GM19238 (cell line): ENCODE measurements around the gene CCDC148.

Experiments used
- DNase-seq: peaks from one replicate; pipeline ENCODE4 v3.0.0; 2011; ENCODE audit warnings: low spot score; ENCODE audit not compliant: insufficient read length

Gene CCDC148

DNA sequence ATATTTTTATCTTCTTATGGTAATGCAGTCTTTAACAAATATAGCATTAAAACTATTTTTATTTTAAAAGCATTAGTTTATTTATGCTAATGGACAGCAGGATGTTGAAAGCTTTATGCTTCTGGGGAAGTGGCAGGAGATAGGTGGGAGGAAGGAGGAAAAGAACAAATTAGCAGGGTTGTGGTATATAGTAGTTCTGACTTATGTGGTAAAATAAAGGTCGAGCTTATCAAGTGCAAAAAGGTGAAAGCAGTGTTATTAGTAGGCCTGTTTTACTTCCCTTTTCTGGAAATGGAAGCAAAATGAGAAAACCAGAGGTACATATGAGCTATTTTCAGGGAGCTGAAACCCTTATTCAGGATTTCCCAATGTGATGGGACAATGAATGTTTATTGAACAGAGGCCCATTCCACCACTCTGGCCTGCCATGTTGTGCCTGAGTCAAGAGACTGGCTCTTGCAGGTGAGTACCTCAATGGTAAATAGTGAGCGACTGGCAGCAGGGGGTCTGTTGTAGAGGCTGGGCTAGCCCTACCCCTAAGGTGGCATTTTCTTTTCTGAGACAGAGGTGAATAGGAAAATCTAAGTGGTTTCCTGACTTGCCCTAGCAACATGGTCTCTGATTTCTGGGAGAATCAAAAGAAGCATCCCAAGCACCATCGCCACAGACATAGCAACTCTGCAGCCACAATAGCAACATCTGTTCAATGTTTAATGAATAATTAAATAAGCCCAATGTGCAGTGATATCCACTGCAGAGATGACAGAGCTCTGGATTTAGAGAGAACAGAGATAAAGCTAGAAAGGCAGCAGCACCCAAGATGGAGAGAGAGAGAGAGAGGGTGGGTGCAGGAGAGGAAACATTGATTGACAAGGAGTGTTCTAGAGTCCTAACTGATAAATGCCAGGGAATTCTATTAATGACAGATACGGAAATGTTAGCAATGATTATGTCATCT lies 235.2 kb downstream of the CCDC148 start:
- DNase-seq: no peak

DNA sequence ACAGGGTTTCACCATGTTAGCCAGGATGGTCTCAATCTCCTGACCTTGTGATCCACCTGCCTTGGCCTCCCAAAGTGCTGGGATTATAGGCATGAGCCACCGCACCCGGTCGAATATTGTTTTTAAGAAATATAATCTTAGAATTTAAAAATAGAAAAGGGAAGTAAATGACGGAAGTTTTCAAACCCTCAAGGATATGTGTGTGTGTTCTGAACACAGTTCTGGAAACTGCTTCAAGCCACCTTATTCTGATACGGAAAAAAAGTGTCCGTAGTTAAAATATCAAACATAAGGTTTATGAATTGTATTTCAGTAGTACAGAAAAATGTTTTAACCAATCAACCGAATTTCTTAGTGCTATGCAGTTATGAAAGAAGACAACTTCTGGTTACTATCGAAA lies 239.0 kb downstream of the CCDC148 start:
- DNase-seq: no peak

DNA sequence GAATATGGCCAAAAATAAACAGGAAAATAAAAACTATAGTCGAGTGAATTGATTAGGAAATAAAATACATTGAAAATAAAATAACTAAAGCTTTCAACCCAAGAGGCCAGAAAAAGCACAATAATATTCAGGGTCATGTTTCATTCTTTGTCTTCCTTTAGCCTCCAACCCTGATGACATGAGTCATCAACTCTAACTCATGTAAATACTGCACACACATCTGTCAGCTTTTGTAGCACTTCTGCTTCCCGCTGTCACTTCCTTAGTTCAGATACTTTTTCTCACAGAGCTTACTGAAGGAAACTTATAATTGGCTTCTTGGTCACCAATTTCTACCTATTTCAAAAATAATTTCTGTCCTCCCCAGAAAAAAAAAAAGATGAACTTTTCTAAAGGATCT lies 242.1 kb downstream of the CCDC148 start:
- no peak for DNase-seq

DNA sequence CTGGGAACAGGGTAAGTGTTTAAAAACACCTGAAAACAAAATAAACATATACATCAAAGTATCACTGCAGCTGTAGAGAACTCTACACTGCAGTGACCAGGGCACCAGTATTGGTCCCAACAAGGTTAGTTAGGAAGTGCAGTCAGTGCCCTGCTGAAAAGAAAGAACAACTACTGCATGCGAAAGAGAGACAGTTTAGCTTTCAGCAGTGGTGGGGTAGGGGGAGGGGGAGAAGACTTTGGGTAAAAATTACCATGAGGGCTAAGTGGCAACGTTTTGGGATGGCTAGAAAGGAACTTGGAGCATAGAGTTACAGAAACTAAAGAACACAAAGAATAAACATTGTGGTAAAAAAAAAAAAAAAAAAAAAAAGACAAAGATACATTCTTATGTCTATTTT lies 242.8 kb downstream of the CCDC148 start:
- DNase-seq: no peak

DNA sequence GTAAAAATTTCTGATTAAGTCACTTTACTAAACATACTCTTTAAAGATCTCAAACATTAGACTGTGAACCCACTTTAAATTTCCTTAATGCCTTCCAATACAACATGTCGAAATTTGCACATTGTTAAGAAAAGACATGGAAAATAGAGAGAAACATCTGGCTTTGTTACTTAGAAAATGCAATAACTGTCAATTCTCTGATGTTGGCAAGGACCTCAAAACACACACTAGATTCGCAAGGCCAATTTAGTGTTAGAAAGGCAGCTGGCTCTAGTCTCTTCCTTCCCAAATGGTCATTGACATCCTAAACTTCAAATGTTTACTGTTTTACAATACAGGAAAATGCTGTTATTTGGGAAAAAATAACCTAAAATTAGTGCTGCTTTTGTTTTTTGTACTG lies 244.3 kb downstream of the CCDC148 start:
- DNase-seq: no peak

DNA sequence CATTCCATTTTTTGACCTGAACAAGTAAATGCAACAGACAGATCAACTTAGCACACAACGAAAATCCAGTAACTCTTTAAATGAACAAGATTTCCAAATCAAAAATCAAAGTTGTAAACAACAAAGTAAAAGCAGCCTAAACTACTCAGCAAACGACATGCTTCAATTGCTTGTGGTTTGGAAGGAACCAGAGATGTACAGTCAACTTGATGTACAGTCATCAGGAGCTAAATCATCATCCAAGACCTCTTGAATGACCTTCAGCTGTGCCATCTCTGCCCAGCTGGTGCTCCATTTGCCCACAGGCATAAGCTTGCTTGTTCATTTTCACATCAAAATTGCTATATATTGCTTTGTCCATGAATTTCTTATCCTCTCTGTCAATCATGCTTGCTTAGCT lies 245.1 kb downstream of the CCDC148 start:
- no peak for DNase-seq

DNA sequence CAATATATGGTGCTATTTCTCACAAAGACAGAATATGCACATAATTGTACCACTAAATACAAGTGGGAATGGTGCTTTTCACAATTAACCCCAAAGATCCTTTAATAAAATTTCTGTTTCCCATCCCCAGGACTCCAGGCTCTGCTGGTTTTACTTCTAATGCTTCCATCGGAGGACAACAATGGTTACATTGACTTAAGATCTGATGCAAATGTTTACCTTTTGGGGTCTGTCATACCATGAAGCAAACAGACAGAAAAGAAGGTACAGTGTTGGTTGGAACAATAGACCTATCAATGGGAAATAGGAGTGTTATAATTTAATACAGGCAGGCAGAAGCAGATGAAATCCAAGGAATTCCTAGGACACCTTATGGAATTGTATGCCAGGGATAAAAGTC lies 249.2 kb downstream of the CCDC148 start:
- no peak for DNase-seq

DNA sequence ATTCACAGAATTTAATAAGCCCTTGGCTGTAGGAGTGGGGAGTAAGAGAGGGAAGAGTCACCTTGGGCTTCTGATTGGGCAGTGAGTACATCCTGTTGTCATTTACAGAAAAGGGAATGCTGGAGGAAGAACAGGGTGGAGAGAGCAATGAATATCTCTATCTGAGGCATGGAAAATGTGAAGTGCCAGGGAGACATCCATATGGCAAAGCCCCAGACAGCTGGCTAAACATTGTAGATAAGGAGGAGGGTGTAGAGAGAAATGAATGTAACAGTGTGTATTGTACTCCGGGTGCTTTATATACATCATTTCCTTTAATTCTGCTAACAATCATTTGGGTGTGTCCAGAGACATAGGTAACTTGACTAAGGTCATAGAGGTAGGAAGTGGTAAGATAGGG lies 251.3 kb downstream of the CCDC148 start:
- DNase-seq: no peak

DNA sequence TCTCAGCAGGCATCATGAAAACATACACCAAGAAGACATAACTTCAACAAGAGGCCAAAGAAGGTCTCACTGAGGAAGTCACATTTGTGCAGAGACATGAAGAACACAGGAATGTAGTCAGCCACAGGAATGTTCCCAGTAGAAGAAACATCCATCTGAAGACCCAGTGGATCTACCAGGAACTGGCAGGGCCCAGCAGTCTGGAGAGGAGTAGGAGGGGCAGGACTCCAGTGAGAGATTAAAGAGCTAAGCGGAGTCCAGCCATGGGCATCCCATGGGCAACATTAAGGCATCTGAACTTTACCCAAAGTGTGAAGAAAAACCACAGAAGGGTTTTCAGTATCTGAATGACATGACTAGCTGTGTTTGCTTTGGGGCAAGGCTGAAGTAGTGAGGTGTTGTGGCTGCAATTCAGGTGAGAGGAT lies 251.8 kb downstream of the CCDC148 start:
- DNase-seq: no peak

DNA sequence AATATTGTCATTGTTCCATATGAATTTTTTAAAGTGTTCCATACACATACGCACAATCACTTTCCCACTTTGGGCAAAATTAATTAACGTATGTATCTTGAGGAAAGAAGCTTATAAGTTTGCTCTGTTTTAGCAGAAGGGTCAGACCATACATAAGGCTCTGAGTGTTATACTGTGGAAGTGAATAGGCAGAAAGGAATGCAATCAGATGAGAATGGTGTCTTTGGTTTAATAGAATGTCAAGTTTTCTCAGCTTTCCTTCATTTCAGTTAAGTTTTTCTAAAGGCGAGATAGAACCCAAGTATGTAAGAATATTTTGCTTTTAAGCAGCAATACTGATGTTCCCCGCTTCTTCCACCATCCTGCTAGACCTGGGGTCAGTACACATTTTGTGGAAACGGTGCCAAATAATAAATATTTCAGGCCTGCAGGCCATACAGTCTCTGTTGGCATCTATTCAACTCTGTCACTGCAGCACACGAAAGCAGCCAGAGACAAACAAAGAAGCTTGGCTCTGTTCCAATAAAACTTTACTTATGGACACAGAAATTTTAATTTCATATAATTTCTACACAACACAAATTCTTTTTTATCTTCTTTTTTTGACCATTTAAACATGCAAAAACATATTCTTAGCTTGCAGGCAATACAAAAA lies 254.3 kb downstream of the CCDC148 start:
- no peak for DNase-seq

DNA sequence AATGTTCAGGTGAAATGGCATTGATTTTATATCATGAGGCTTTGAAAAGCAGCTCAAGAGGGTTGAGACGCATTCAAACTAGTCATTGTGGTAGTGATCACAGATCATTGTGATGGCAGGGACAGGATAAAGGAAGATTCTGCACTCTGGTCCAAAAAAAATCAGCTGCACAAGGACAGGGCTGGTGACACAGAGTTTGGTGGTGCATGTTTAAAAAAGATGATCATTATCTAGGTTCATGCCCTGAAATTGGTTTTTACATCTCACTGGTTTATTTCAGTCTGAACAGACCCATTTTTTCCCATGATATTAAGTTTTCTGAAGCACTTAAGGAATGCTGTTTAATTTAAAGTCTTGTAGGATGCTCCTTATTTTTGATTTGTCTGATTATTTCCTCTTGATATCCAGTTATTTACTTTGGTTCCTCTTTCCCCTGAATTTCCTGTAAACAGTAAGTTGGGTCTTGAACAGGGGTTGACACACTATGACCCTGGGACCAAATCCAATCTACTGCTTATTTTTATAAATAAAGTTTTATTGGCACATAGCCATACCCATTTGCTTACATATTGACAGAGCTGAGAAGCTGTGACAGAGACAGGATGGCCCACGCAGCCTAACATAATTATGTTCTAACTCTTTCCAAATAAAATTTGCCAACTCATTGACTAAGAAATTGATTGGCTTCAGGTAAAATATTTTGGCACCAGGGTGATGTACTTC lies 256.5 kb downstream of the CCDC148 start:
- no peak for DNase-seq

DNA sequence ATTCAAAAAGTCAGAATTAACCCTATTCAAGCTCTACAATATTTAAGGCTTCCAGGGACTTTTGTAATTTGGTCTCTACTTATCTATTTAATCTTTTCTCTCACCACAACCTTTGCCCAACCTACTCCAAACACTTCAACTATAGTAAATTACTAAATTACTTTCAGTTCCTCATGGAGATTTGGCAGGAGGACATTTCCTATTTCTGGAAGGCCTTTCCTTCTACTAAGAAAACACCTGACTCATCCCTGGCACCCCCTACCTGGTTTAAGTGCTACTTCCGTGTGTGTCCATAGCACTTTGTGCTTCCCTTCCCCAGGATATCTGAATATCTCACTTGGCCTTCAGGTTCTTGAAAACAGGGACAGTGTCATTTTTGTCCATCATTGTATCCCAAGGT lies 258.6 kb downstream of the CCDC148 start:
- DNase-seq: no peak

DNA sequence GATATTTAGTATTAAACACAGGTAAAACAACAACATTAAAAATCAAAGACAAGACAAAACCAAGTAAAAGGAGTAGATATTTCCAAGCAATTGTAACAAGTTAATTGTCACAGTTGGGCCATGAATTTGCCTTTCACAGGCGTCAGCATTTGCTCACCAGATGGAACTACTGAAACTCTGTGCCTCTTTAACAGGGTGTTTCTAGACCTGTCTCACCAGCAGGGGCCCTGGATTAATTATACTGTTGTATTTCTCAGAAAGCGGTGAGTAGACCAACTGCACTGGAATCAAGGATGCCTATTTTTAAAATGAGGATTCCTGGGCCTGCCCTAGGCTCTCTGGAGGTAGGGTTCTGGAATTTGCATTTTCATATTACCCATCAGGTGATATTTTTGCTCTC lies 262.3 kb downstream of the CCDC148 start:
- DNase-seq: no peak

DNA sequence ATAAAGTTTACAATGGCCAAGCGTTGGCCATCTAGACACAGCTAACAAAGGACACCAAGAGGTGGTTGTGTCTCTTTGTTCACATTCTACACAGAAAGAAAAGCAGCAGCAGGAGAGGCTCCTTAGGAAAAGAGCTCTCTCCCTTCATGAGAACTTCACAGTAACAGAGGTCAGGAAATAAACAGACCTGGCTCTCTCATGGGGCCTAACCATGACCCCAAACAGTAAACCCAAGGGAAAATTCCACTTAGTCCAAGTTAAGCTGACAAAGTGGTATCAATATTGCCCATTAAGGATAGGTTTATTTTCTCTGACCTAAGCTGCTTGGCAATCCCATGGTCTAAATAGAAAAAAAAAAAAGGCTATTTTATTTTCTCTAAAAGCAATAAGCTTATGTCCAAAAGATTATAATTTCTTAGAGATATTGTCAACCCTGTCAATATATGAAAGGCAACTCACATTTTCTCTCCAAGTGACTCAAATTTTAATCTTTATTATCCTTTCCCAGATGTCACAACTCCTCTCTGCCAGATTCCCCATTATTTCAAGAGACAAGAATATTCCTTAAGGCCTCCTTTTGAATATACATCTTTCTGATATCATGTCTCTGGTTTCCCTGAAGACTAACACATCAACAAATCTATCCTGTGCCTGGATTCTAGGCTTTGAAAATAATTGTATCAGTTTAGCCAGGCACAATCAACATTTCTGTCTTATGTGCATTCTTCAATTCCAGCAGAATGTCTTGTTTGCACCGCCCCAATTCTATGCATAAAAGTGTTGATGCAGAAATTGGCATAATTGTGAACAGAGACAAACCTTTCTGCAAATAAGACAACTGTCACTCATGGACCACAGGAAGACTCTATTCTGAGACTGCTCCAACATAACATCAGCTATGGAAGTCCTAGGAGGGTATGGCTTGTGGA lies 263.8 kb downstream of the CCDC148 start:
- DNase-seq: no peak

DNA sequence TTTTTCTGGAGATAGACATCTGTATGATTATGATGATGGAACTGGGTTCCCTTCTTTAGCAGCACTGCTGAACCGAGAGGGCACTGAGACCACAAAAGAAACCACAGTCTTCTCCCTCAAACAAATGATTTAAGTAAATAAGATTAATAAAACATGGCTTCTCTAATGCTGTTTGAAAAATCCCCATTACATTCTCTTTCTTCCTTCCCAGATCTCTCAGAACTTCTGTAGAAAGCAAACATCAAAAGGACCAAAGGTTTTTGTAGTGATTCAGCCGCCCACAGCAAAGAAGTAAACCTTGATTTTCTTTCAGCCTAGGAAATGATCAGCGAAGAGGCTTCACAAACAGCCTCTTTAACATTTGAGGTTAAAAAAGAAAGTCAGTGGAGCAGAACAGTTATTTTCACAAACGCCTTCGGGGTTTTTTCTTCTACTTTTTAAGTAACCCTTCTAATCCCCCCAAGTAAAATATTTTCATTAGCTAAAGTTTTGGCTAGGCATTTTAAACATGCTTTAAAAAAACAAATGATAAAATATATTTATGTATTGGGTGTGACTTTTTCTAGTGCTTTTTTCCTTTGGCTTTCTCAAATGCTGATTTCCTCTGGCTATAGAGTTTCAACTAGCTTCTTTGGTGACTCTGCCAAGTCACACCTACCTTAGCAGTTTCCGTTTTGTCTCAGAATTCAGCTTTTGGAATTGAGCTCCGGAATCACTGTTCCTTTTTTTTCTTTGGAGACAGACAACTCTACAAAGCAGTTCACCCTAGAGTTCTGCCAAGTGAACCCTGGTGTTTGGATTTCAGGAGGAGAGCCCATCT lies 265.3 kb downstream of the CCDC148 start:
- peak; percentile 3 for DNase-seq

DNA sequence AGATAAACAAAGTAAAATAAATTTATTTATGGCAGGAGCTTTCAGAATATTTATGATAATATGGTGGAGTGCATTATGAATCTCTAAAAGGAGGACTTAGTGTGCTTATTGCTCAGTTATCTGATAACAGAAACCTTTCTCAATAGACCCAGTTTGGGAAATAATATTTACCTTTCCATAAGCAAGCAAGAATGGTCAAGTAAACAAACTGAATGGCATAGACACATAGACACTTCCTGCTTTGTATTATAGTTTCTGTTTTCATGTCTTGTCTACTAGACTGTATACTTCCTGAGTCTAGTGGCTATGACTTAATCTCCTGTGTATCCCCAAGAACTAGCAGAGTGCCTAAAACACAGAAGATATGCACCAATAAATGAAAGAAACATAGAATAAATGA lies 267.0 kb downstream of the CCDC148 start:
- DNase-seq: no peak

DNA sequence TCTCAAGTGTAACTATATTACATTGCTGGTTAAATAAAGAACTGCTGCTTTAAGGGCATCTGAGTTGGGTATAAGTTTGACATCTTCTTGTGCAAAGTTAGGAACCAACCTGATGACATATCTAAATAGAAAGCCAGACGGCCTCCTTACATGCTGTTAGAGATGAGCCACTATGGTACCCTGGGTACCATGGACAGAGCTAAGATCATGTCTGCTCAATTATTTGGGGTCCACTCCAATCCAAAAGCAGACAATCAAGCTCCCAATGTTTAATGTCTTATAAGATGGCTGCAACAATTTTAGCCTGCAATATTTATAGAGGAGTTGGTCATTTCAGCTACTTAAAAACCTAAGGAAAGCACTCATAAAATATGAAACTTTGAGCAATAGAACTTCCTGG lies 268.6 kb downstream of the CCDC148 start:
- DNase-seq: no peak

DNA sequence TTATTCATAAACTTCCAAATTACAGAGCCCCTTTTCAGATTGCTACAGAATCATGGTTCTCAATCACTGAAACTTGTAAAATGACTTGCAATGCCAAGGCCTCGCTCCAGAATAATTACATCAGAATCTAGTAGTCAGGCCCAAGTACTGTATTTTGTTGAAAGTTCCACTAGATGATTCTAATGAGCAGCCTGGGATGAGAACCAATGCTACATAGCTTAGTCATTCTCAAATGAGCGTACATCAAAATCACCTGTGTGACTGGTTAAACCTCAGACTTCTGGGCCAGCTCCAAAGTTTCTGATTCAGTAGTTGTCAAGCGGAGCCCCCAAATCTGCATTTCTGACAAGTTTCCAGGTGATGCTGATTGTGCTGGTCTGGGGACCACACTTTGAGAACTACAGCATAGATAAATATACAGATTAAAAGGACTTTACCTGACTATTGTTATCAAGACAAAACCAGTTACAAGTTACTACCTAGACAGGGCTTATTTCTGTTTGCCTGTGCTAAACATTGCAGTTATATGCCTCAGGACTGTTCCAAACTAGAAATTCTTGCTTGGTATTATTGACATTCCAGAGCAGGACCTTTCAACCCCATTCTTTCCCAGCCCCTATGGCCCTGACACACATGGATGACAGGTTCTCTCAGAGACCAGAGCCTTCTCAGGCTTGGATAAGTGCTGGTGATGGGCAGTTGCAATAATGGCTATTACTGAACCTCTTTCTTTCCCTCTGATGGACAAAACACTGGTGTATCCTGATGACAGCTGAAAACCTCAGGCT lies 271.8 kb downstream of the CCDC148 start:
- no peak for DNase-seq

DNA sequence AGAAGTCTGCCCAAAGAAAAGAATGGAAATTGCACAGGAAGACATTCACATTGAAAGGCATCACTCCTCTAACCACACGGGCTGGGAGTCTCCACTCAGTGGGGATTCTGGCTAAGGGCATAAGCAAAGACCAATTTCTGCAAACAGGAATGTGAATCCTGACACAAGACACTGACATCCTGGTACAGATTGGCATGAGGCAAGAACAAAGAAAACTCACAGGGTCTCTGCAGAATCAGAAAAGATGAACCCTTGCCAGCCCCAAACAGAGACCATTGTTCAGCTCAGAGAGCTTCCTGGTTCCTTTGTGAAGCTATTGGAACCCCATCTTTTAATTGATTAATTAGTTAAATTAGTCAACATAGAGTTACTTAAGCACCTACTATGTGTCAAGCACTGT lies 272.6 kb downstream of the CCDC148 start:
- no peak for DNase-seq
